NCI-H446 (cell line): ENCODE data around the gene SLC35F6.

ENCODE experiments used
- DNase-seq, 2 experiments: peaks; one replicate each; lab custom pipeline; 2025; lab: John Stamatoyannopoulos, UW

Gene SLC35F6

DNA sequence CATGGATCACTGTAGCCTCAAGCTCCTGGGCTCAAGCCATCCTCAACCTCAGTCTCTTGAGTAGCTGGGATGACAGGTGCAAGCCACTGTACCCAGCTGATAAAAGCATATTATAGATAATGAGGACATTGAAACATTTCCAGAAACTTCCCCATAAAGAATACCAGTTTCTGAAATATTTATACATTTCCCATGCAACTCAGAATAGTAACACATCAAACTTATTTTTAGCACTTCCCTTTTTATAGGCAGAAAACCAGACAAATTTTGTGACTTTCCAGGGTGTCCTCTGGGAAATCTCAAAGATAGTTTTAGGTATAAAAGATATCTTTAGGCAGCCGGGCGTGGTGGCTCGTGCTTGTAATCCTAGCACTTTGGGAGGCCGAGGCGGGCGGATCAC, 58.8 kb downstream of the SLC35F6 start:
- no peak for DNase-seq
